ENCODE measurements around the gene THEM4.
"Not testable (repeated sequence)": the region's sequence is repeated elsewhere in the genome, so short reads cannot be mapped to it uniquely, and the experiment has no call there.

DNA sequence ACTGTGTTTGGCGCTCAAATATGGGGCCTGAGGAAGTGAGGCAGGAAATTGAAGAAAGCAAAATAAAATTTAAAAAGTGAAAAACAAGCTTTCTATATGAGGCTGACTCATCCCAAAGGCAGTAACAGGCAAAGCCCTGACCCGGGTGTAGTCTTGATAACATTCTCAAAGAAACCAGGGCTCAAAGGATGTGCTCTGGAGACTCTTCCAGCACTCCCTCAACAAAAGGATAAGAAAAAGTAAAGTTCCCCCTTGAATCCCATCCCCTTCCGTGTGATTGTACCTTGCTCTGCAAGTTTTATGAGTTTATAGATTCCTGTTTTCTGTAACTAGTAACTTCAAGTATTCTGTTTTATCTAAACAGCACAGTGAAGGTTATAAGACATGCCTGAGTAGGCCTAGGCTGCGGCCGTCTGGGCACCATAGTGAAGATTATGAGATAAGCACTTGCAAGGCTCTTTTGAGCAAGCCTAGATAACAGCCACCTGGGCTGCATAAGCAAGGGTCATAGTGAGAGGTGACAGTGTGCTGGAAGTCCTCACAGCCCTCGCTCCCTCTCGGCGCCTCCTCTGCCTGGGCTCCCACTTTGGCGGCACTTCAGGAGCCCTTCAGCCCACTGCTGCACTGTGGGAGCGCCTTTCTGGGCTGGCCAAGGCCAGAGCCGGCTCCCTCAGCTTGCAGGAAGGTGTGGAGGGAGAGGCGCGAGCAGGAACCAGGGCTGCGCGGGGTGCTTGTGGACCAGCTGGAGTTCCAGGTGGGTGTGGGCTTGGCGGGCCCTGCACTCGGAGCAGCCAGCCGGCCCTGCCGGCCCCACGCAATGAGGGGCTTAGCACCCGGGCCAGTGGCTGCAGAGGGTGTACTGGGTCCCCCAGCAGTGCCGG is 3.6 kb downstream of the THEM4 start:
- TF ChIP-seq, protein P1, sequence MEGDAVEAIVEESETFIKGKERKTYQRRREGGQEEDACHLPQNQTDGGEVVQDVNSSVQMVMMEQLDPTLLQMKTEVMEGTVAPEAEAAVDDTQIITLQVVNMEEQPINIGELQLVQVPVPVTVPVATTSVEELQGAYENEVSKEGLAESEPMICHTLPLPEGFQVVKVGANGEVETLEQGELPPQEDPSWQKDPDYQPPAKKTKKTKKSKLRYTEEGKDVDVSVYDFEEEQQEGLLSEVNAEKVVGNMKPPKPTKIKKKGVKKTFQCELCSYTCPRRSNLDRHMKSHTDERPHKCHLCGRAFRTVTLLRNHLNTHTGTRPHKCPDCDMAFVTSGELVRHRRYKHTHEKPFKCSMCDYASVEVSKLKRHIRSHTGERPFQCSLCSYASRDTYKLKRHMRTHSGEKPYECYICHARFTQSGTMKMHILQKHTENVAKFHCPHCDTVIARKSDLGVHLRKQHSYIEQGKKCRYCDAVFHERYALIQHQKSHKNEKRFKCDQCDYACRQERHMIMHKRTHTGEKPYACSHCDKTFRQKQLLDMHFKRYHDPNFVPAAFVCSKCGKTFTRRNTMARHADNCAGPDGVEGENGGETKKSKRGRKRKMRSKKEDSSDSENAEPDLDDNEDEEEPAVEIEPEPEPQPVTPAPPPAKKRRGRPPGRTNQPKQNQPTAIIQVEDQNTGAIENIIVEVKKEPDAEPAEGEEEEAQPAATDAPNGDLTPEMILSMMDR (IDR thresholded peaks at IDR 0.05), result not testable (repeated sequence)
- TF ChIP-seq POLR2A, POLR2AphosphoS5 (IDR thresholded peaks at IDR 0.05): not testable (repeated sequence)
